Measurements from ENCODE around the gene SBF2.
"Not testable (repeated sequence)": the region's sequence is repeated elsewhere in the genome, so short reads cannot be mapped to it uniquely, and the experiment has no call there.

SBF2 gene

GRCh38 chr11:10017911-10018310 lies 276.1 kb downstream of the SBF2 start:
- no peak for DNase-seq (ENCODE audit: low read depth, low spot score)

- DNase-seq (ENCODE audit: low read depth, low spot score) = no peak
These were observed 277.0 kb downstream of the SBF2 start for GRCh38 chr11:10017050-10017449.

- no peak for DNase-seq (ENCODE audit: low read depth, low spot score)
These were observed 282.0 kb downstream of the SBF2 start for GRCh38 chr11:10012068-10012467.

DNA sequence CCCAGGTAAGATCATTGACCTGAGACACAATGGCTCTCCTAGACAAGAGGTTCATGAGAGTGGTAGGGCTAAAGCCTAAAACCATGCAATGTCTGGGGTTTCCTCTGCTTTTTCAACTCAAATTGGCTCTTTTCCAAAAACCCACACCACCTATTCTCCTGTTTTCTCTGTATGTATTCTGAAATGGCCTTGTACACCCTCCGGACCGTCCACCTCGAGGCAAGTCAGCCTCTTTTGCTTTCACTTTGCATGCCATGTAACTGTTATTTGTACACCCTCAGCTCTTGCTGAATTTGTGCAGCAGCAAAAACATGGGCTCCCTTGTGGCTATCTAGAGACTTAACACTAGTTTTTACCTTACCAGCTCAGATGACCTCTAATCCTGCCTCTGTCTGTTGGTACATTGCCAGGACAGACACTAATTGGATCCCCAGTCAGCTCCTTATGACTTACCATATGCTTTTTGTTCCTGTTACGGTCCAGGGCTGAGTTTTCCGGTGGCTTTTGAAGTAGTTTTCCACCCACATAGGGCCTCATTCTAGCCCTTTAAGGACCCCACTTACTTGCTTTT lies 288.0 kb downstream of the SBF2 start:
- no peak for DNase-seq (ENCODE audit: low read depth, low spot score)

DNA sequence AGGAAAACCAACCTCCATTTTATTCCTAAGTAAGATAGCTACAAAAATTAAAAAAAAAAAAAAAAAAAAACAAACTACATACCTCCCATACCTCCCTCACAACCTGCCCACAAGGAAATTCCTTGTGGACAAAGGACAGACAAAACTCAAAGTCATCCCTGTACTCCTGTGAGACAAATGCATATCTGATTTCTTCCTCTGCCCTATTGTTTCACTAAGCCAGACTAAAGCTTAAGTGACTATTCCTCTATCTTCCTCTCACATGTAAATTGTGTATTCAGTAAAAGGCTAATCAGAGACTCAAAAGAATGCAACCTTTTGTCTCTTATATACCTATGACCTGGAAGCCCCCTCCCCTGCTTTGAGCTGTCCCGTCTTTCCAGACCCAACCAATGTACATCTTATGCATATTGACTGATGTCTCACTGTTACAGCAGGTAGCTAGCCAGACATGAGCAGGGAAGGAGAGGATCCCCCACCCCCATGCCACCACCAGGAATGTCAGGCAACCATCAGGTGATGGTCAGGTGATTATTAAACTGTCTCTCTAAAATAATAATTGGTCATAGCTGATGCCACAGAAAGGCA lies 289.4 kb downstream of the SBF2 start:
- no peak for DNase-seq (ENCODE audit: low read depth, low spot score)

GRCh38 chr11:10002221-10002620 lies 291.8 kb downstream of the SBF2 start:
- no peak for DNase-seq (ENCODE audit: low read depth, low spot score)

DNA sequence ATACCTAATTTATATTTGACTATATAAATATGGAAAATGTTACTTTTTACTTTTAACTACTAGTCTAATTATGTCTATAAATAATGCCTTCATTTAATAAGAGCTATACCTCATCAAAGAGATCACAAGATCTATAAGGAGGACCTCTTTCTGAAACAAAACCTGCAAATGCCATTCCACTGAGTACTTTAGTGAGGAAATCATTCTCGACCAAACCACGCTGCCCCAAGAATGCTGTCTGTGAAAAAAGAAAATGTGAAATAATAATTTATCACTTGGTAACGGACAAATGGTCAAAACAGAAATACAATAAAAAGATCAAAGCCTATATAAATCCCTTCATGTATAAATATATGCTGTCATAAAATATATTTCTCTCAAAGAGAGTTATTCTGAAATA lies 301.7 kb downstream of the SBF2 start:
- DNase-seq (ENCODE audit: low read depth, low spot score) = no peak

GRCh38 chr11:9990221-9990973 lies 303.6 kb downstream of the SBF2 start:
- no peak for DNase-seq (ENCODE audit: low read depth, low spot score)

DNA sequence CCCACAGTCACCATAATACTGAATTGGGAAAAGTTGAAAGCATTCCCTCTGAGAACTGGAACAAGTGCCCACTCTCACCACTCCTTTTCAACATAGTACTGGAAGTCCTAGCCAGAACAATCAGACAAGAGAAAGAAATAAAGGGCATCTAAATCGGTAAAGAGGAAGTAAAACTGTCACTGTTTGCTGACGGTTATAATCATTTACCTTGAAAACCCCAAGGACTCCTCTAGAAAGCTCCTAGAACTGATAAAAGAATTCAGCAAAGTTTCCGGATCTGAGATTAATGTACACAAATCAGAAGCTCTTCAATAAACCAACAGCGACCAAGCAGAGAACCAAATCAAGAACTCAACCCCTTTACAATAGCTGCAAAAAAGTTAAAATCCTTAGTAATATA lies 306.7 kb downstream of the SBF2 start:
- not testable (repeated sequence) for DNase-seq (ENCODE audit: low read depth, low spot score)

DNA sequence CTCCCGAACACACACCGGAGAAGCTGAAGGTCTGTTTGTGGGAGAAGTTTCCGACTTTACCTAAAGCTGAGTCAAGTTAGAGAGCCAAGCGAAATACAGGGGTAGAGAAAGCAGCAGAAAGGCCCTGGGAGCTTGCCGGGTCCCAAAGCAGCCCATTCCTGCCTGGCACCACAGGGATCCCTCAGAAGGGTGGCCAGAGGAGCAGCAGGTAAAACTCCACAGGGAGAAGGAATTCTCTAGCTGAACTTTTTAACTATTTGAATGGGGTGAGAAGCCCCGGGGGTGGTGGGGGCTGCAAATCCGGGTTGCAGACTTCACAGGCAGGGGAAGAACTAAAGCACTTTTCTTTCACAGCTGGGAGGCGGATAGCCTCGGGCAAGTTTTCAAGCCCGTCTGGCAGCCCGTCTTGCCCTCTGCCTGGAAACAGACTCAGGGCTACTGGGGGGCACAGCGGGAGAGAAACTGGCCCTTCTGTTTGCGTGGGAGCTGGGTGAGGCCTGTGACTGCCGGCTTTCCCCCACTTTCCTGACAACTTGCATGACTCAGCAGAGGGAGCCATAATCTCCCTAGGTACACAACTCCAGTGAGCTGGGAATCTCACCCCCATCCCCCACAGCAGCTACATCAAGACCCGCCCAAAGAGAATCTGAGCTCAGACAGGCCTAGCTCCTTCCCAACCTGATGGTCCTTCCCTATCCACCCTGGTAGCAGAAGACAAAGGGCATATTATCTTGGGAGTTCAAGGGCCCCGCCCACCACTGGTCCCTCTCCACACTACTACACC lies 311.0 kb downstream of the SBF2 start:
- DNase-seq (ENCODE audit: low read depth, low spot score) = peak; percentile 66

DNA sequence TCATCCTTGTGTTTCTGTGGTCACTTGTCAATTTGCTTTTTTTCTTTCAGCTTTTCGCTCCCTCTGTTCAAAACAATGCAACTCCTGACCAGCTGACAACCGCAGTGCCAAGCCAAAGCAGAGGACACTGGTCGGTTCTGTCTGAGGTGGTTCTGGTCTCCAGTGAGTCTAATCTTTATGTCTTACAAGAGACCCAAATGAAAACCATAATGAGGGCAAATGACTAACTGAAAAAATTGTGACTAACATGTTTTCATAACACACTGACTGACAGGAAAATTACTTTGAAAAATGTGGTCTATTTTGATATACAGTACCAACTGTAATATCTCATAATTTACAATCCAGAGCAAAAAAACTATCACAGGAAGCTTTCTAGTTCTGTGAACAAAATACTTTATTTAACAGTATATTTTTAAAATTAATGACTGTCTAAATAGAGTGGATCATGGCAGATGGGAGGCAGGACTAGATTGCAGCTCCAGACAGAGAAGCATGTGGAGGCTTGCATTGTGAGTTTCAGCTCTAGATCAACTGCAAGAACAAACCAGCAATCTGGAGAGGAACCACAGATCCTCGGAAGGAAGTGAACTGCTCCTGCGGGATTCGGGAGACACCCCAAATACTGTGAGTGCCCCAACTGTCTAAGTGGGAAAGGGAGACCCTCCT lies 311.8 kb downstream of the SBF2 start:
- DNase-seq (ENCODE audit: low read depth, low spot score) = no peak

- DNase-seq (ENCODE audit: low read depth, low spot score) = no peak
These were observed 313.1 kb downstream of the SBF2 start for GRCh38 chr11:9980931-9981330.

- DNase-seq (ENCODE audit: low read depth, low spot score) = no peak
These were observed 316.5 kb downstream of the SBF2 start for GRCh38 chr11:9977554-9977953.

DNA sequence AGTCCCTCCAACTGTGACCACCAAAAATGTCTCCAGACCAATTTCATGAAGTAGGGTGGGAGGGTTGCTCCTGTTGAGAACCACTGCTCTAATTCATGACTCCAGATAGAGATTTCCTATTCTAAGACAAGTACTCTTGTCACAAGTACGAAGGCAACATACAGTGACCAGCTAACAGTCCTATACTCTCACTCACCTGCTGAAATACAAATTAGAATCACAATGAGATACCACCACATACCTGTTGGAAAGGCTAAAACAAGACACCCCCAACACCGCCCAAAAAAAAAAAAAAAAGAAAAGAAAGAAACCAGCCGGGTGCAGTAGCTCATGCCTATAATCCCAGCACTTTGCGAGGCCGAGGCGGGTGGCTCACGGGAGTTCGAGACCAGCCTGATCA lies 319.6 kb downstream of the SBF2 start:
- DNase-seq (ENCODE audit: low read depth, low spot score) = no peak

DNA sequence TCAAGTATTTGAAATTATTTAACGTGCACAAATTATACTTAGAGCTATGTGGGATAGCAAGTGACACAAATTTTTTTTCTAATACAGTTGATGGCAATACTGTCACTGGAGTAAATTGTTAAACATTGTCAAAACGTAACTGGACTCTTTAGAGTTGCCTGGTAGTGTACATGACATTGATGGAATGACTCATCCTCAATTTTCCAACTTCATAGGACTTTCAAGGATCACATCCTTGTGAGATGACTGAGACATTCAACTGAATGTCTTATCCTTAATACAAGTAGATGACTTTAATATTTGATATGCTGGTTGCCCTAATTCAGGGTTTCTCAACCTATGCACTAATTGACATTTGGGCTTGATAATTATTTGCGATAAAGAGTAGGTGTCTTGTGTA lies 320.1 kb downstream of the SBF2 start:
- no peak for DNase-seq (ENCODE audit: low read depth, low spot score)

- DNase-seq (ENCODE audit: low read depth, low spot score) = no peak
These were observed 321.0 kb downstream of the SBF2 start for GRCh38 chr11:9972989-9973388.

GRCh38 chr11:9971894-9972293 lies 322.1 kb downstream of the SBF2 start:
- no peak for DNase-seq (ENCODE audit: low read depth, low spot score)

GRCh38 chr11:9969068-9969467 lies 325.0 kb downstream of the SBF2 start:
- DNase-seq (ENCODE audit: low read depth, low spot score) = no peak

DNA sequence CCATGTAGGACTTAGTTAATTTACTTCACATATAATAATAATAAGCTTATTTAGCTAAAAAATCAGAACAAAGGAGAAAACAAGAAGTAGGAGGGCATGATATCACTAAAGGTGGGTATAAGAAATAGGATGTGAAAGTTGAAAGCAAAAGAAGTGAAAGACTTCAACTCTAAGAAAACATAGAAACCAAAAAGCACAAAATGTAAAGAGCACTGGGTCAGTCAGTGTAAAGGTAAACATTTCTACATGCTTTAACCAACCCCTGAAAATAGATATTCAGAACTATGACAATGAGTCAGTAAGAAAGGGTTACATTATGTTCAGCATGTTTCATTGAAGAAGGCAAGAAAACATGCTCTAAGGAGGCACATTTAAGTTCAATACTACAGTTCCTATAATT lies 331.3 kb downstream of the SBF2 start:
- DNase-seq (ENCODE audit: low read depth, low spot score) = no peak

GRCh38 chr11:9957072-9957471 lies 336.9 kb downstream of the SBF2 start:
- no peak for DNase-seq (ENCODE audit: low read depth, low spot score)

DNA sequence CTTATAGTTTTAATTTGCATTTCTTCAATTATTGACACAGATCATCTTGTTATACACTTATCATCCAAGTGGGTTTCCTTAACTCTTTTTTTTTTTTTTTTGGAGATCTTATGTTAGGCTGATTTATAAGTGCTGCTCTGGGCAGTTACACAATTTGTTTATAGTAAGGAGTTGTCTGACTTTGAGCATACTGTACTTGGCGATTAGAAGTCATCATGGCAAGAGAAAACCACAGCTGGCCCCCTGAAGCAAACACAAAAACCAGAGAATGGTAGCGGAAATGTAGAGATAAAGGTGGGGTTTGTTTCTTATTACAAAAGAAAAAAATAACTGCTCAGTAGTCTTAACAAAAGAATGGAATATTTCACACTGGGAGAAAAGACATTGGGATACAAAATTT lies 337.5 kb downstream of the SBF2 start:
- no peak for DNase-seq (ENCODE audit: low read depth, low spot score)

- DNase-seq (ENCODE audit: low read depth, low spot score) = no peak
These were observed 338.6 kb downstream of the SBF2 start for GRCh38 chr11:9955391-9955790.

Data from brain pericyte (primary cell).